ENCODE data around the gene CPVL. TPM values are rescaled to one million over a fixed set of nuclear protein-coding genes. Genes with fewer than 3 reads are reported as not detected.

CPVL gene
- total RNA-seq, 1 donor from 2014 or later, result 22.2 TPM

DNA sequence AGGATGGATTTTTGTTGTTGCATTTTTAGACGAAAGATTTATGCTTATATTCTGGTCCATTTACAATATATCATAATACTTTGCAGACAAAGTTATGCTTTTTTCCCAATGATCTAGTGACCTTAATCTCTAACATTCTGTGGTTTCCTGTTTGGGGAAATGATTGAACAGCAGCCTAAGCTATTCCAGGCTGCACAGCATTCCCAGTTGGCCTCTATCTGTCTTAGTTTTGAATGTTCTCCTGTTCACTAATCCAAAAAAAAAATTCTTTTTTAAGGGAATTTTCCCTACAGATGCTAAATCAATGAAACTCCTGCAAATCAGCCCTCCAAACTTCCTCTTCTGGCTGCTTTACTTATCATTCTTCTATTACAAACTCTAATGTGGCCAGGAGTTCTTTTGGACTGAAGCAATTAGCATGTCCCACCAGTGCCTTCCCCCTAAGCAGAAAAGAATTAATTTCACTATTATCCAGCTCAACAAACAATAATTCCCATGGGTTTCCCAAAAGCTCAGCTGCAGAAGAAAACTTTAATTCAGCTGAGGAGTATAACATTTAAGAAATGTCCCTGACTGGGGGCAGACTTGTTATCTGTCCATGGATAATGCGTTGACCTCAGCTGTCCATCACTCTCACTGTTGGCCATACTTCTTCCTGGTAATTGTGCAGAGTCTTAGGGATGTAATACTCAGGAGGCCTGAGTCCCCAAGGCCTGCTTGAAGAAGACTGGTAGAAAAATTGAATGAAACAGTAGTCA is 106.3 kb downstream of the CPVL start:
- peak overlapping the region; percentile 86 for H3K27ac Mint-ChIP-seq (ENCODE audit: unreplicated experiment)
- no peaks in the 10 kb centered on the region for H3K27me3 Mint-ChIP-seq (ENCODE audit: low read depth, unreplicated experiment)
- Histone ChIP-seq H3K9me3 (ENCODE audit: insufficient read depth, low read depth, low read length) (no peaks in the 10 kb centered on the region), H3K79me2 (ENCODE audit: insufficient read depth, low read length) (no peaks in the 10 kb centered on the region), H3K9ac (ENCODE audit: low read length) (no peak overlapping the region), H4K20me1 (ENCODE audit: insufficient read depth, low read length) (no peaks in the 10 kb centered on the region), H3K4me2 (ENCODE audit: low read length) (peak overlapping the region; percentile 46), H3K36me3 (ENCODE audit: insufficient read depth, low read length) (no peaks in the 10 kb centered on the region), H3K27me3 (ENCODE audit: insufficient read depth, low read length) (no peaks in the 10 kb centered on the region), H2AFZ (ENCODE audit: low read depth, low read length) (no peak overlapping the region), H3K27ac (ENCODE audit: low read depth, low read length) (no peak overlapping the region), H3K4me1 (ENCODE audit: insufficient read depth, low read length) (peaks cover 34% of the 10 kb centered on the region), H3K4me3 (ENCODE audit: insufficient read depth, low read depth, low read length) (no peak overlapping the region)
- no peak overlapping the region for H3K4me3 Mint-ChIP-seq (ENCODE audit: unreplicated experiment)
- no peaks in the 10 kb centered on the region for H3K36me3 Mint-ChIP-seq (ENCODE audit: low read depth, unreplicated experiment)
- DNase-seq (ENCODE audit: low read depth) (peak; percentile 62), FAIRE-seq (peak; percentile 13)
- TF ChIP-seq CTCF (IDR thresholded peaks at IDR 0.05; ENCODE audit: insufficient read depth, low read depth, low read length), result no peak
- TF ChIP-seq EZH2 (IDR thresholded peaks at IDR 0.05; ENCODE audit: insufficient read depth, low read length), result no peak
- H3K4me1 Mint-ChIP-seq (ENCODE audit: low read depth, unreplicated experiment), result peaks cover 55% of the 10 kb centered on the region
- peaks cover 2% of the 10 kb centered on the region for H3K9me3 Mint-ChIP-seq (ENCODE audit: unreplicated experiment)

DNA sequence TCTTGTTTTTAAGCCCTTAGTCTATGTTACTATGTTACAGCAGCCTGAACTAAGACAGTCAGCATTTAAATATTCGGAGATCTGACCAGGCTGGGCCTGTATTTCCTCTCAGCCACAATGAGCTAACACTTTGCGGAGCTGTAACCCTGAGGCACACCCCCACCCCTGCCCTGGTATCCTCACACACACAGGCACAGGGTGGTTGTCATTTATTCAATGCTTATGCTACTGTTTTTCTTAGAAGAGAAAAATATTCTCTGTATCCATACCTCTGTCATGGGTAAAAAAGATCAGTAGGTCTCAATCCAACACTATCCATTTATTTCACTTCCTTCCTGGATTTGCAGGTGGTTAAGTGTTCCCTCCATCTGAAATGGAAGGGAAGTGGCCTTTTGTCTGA is 107.9 kb downstream of the CPVL start:
- Histone ChIP-seq H3K36me3 (ENCODE audit: insufficient read depth, low read length) (no peaks in the 10 kb centered on the region), H3K9ac (ENCODE audit: low read length) (no peak overlapping the region), H3K27ac (ENCODE audit: low read depth, low read length) (no peak overlapping the region), H2AFZ (ENCODE audit: low read depth, low read length) (no peak overlapping the region), H3K79me2 (ENCODE audit: insufficient read depth, low read length) (no peaks in the 10 kb centered on the region), H4K20me1 (ENCODE audit: insufficient read depth, low read length) (no peaks in the 10 kb centered on the region), H3K4me2 (ENCODE audit: low read length) (peak overlapping the region; percentile 31), H3K27me3 (ENCODE audit: insufficient read depth, low read length) (no peaks in the 10 kb centered on the region), H3K4me3 (ENCODE audit: insufficient read depth, low read depth, low read length) (no peak overlapping the region), H3K4me1 (ENCODE audit: insufficient read depth, low read length) (peaks cover 37% of the 10 kb centered on the region), H3K9me3 (ENCODE audit: insufficient read depth, low read depth, low read length) (no peaks in the 10 kb centered on the region)
- no peak for TF ChIP-seq CTCF (IDR thresholded peaks at IDR 0.05; ENCODE audit: insufficient read depth, low read depth, low read length)
- TF ChIP-seq EZH2 (IDR thresholded peaks at IDR 0.05; ENCODE audit: insufficient read depth, low read length), result no peak
- DNase-seq (ENCODE audit: low read depth) (peak; percentile 68), FAIRE-seq (peak; percentile 73)
- Mint-ChIP-seq H3K36me3 (ENCODE audit: low read depth, unreplicated experiment) (no peaks in the 10 kb centered on the region), H3K4me3 (ENCODE audit: unreplicated experiment) (no peak overlapping the region), H3K27me3 (ENCODE audit: low read depth, unreplicated experiment) (no peaks in the 10 kb centered on the region), H3K9me3 (ENCODE audit: unreplicated experiment) (no peaks in the 10 kb centered on the region), H3K4me1 (ENCODE audit: low read depth, unreplicated experiment) (peaks cover 54% of the 10 kb centered on the region), H3K27ac (ENCODE audit: unreplicated experiment) (peak overlapping the region; percentile 86)
